Chondrocyte (in vitro differentiated cells): ENCODE results near the gene CDX1. TPM values are rescaled to one million over a fixed set of nuclear protein-coding genes. Genes with fewer than 3 reads are reported as not detected.

Experiments used
- DNase-seq: peaks from one replicate; pipeline ENCODE4 v3.0.0; 2021; ENCODE audit warnings: mixed read lengths, low spot score
- H3K27ac Mint-ChIP-seq: one replicate; pipeline ENCODE4 v1.8.0; 2021; ENCODE audit warnings: mild to moderate bottlenecking, moderate library complexity, mixed read lengths; ENCODE audit not compliant: unreplicated experiment
- H3K27me3 Mint-ChIP-seq: 2 replicates; pipeline ENCODE4 v1.8.0; 2021; ENCODE audit warnings: low read depth, mixed read lengths
- H3K36me3 Mint-ChIP-seq: 2 replicates; pipeline ENCODE4 v1.8.0; 2021; ENCODE audit warnings: low read depth, mixed read lengths
- H3K4me1 Mint-ChIP-seq: 2 replicates; pipeline ENCODE4 v1.8.0; 2021; ENCODE audit warnings: low read depth, mild to moderate bottlenecking, mixed read lengths
- H3K4me3 Mint-ChIP-seq: one replicate; pipeline ENCODE4 v1.8.0; 2021; ENCODE audit warnings: mild to moderate bottlenecking, moderate library complexity, mixed read lengths; ENCODE audit not compliant: unreplicated experiment
- H3K9me3 Mint-ChIP-seq: 2 replicates; pipeline ENCODE4 v1.8.0; 2021; ENCODE audit warnings: low read depth, mixed read lengths
- total RNA-seq: library from RNA; stranded (reverse); gene quantifications from 3 replicates; pipeline ENCODE4 v1.2.1, GENCODE V29; 2021
- TF ChIP-seq, protein P1 (sequence below): fragments of 200-600 bp; sonication (generic); IDR thresholded peaks from 2 replicates; pipeline ENCODE4 v1.5.0; 2021; ENCODE audit warnings: antibody characterized with exemption, mild to moderate bottlenecking, moderate library complexity

CDX1 gene
- total RNA-seq, 1 donor from 2014 or later: 0.57 TPM

DNA sequence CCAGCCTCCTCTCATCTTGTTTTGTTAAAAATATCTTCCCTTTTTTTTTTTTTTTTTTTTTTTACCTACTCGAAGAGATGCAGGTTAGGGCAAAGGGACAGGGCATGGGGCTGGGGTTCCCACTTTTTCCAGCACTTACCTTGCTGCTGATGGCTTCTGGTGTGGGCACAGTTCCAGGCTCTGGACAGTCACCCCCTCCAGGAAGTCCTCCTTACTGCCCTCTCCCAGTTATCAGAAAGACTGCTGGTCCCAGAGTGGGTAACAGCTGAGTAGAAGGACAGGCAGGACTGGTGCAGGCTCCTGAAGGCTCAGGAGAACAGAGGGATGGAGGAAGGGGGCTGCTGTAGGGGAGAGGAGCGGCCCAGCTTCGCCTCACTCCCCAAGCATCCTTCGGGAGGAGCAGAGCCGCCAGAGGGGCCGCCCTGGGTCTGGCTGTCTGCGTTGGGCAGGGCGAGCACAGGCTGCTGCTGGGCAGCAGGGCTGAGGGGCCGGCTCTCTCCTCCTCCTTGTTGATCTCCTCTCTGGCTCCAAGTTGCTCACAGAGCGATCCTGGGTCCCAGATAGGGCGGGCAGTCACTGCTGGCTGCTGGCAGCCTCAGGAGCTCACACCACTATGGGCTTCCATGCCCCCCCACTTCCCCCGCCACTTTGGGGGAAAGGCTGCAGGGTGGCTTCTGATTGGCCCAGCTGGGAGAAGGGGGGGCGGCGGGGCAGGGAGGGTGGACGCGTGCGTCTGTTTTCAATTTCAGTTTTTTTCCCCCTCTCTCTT, 11.1 kb upstream of the CDX1 start, which contains the start of gene PDGFRB:
PDGFRB (minus strand) TSS at position 588 of the 769 bp plus-strand sequence. CDS start 18,798 bp downstream, outside the sequence.
- peaks cover 19% of the 10 kb centered on the region for H3K36me3 Mint-ChIP-seq
- peaks cover 86% of the 10 kb centered on the region for H3K4me1 Mint-ChIP-seq
- H3K27ac Mint-ChIP-seq: peak within 1 kb of the TSS; percentile 97
- H3K27me3 Mint-ChIP-seq: no peaks in the 10 kb centered on the region
- no peaks in the 10 kb centered on the region for H3K9me3 Mint-ChIP-seq
- DNase-seq: no peak
- H3K4me3 Mint-ChIP-seq: peak within 1 kb of the TSS; percentile 90
- TF ChIP-seq, protein P1, sequence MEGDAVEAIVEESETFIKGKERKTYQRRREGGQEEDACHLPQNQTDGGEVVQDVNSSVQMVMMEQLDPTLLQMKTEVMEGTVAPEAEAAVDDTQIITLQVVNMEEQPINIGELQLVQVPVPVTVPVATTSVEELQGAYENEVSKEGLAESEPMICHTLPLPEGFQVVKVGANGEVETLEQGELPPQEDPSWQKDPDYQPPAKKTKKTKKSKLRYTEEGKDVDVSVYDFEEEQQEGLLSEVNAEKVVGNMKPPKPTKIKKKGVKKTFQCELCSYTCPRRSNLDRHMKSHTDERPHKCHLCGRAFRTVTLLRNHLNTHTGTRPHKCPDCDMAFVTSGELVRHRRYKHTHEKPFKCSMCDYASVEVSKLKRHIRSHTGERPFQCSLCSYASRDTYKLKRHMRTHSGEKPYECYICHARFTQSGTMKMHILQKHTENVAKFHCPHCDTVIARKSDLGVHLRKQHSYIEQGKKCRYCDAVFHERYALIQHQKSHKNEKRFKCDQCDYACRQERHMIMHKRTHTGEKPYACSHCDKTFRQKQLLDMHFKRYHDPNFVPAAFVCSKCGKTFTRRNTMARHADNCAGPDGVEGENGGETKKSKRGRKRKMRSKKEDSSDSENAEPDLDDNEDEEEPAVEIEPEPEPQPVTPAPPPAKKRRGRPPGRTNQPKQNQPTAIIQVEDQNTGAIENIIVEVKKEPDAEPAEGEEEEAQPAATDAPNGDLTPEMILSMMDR: peak; percentile 31

DNA sequence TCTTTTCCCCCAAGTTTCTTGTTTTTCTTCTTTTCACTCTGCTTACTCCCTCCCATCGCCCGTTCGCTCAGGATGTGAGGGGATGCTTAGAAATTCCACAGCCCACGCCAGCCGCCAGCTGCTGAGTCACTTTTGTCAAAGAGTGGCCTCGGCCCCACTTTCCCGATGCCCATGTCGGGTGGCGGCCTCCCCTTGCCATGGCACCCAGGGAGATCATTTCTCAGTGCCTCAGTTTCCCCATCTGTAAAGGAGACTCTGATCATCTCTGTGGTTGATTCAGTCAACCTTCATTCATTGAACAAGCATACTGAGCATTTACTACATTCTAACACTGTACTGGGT, 10.6 kb upstream of the CDX1 start:
- peak overlapping the region; percentile 90 for H3K4me3 Mint-ChIP-seq
- H3K27ac Mint-ChIP-seq: peak overlapping the region; percentile 97
- no peak for DNase-seq
- H3K27me3 Mint-ChIP-seq: no peaks in the 10 kb centered on the region
- H3K36me3 Mint-ChIP-seq: peaks cover 16% of the 10 kb centered on the region
- no peaks in the 10 kb centered on the region for H3K9me3 Mint-ChIP-seq
- TF ChIP-seq, protein P1: no peak
- H3K4me1 Mint-ChIP-seq: peaks cover 86% of the 10 kb centered on the region

DNA sequence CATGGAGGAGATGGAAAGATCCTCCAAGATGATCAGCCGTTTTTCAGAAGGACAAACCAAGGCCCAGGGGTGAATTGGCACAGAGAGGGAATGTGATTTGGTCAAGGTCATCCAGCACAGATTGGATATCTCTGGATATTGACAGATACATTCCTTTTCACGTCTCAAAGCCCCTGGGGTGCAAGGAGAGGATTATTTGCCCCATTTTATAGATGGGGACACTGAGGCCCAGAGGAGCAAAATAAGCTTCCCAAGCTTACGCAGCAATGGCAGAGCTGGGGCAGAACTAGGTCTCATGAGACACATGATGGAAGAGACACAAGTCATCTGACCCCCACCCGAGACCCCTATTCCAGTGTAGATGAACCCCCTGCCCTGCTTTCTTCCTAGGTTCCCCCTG, 10.0 kb upstream of the CDX1 start:
- TF ChIP-seq, protein P1: no peak
- DNase-seq: no peak
- Mint-ChIP-seq H3K9me3 (no peaks in the 10 kb centered on the region), H3K4me3 (no peak overlapping the region), H3K36me3 (peaks cover 16% of the 10 kb centered on the region), H3K27me3 (no peaks in the 10 kb centered on the region), H3K27ac (peak overlapping the region; percentile 97), H3K4me1 (peaks cover 84% of the 10 kb centered on the region)

DNA sequence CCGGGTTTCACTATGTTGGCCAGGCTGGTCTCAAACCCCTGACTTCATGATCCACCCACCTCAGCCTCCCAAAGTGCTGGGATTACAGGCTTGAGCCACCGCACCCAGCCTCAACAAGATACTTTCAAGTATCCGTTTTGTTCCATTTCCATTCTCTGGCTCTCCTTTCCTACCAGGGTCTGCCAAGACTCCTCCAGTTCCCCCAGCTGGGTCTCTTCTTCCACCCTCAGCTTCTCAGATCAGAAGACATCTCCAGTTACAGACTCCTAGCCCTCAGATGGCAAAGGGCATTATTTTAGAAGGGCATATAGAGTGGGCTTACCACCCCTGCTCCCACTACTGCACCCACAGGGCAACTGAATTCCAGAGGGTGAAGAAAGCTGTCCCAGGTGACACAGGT, 9.4 kb upstream of the CDX1 start:
- peak overlapping the region; percentile 97 for H3K27ac Mint-ChIP-seq

DNA sequence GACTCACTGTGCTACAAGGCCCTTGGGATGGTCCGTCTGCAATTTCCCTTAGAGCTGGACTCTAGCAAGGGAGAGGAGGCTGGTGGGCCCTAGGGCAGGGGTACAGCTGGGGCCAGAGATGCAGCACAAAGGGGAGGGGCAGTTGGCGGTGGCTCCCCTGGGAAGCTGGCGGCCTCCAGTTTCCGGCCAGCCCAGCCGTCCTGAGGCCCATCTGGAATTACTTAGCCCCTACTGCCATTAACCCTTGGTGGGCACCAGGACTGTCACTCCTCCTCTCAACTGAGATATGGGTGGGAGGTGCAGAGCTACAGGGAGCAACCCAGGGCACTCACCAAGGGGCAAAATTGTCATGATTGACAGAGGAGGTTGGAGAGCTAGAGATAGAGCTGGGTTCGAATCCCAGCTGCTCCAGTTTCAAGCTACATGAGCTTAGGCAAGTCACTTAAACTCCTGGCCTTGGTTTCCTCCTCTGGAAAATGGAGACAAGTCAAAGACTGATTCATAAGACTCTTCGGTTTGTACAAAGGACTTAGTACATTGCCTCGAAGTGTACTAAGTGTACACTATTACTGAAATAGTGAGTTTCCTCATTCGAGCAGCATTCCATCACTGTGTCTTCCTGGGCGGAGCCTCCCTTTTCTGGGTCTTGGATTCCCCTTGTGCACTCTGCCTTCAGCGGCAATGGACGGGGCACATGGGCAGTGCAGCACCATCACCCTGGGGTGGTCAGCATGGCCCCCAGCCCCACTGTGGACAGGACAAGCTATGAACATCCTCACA, 8.2 kb upstream of the CDX1 start:
- H3K27ac Mint-ChIP-seq: peak overlapping the region; percentile 97
- TF ChIP-seq, protein P1: no peak
- DNase-seq: no peak
- H3K9me3 Mint-ChIP-seq: no peaks in the 10 kb centered on the region
- H3K27me3 Mint-ChIP-seq: no peaks in the 10 kb centered on the region
- H3K36me3 Mint-ChIP-seq: peaks cover 11% of the 10 kb centered on the region
- peaks cover 70% of the 10 kb centered on the region for H3K4me1 Mint-ChIP-seq
- peak overlapping the region; percentile 12 for H3K4me3 Mint-ChIP-seq

More for the DNA sequence above, 9.4 kb upstream of the CDX1 start:
- peaks cover 16% of the 10 kb centered on the region for H3K36me3 Mint-ChIP-seq
- TF ChIP-seq, protein P1: no peak
- H3K4me1 Mint-ChIP-seq: peaks cover 82% of the 10 kb centered on the region
- H3K27me3 Mint-ChIP-seq: no peaks in the 10 kb centered on the region
- no peaks in the 10 kb centered on the region for H3K9me3 Mint-ChIP-seq
- no peak overlapping the region for H3K4me3 Mint-ChIP-seq
- DNase-seq: no peak
